GM12801 (cell line): Measurements from ENCODE around the gene KIAA0753.

Experiments used
- CTCF ChIP-seq: IDR thresholded peaks from one replicate; pipeline ENCODE4 v1.5.1; 2011; ENCODE audit warnings: control low read depth; ENCODE audit not compliant: insufficient read length; ENCODE audit errors: extremely low read depth

KIAA0753 gene

DNA sequence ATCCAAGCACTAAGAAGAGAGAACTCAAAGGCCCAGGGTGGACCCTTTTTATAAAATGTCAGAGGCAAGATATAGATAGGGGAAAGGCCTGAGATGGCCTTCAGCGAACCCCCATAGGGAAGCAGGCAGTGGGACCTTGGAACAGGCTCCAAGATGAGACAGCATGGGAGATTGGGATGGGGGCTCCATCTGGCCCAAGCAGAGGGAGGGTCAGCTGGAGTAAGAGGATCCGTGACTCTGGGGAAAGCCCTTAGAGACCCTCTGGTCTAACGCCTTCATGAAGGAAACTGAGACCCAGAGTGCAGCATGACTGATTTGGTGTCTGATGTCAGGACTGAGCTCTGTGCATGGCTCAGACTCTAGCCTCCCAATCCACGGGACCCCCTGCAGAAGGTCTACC, 41.8 kb upstream of the KIAA0753 start:
- no peak for TF ChIP-seq CTCF

GRCh38 chr17:6681671-6682070, 41.2 kb upstream of the KIAA0753 start:
- TF ChIP-seq CTCF = no peak

DNA sequence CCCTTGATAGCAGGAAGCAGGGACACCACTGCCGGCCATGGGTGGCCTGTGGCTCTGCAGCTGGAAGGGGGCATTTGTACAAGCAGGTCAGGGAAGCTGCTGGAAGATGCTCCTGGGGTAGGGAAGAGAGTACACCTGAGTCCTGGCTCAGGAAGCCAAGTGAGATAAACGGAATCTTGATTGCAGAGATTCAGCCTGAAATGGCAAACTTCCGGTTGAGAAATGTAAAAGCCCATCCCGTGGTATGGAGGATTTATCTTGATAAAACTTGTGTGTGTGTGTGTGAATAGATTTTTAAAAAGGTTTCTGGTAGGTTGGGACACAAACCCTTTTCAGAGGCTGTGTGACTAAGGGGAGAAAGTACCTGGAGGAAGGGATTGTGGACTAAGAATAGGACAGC, 40.7 kb upstream of the KIAA0753 start:
- no peak for TF ChIP-seq CTCF

DNA sequence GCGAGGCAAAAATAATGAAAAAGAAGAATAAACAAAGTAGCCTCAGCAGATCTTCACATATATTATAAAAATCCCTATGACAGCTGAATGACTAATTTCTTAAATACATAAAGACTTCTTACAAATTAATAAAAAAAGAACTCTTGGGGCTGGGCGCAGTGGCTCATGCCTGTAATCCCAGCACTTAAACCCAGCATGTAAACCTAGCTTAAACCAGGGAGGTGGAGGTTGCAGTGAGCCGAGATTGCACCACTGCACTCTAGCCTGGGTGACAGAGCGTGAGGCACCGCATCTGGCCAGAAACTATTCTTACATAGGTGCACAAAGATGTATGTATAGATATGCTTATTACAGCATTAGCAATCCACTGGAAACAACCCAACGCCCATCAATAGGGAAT, 38.7 kb upstream of the KIAA0753 start:
- TF ChIP-seq CTCF = no peak

DNA sequence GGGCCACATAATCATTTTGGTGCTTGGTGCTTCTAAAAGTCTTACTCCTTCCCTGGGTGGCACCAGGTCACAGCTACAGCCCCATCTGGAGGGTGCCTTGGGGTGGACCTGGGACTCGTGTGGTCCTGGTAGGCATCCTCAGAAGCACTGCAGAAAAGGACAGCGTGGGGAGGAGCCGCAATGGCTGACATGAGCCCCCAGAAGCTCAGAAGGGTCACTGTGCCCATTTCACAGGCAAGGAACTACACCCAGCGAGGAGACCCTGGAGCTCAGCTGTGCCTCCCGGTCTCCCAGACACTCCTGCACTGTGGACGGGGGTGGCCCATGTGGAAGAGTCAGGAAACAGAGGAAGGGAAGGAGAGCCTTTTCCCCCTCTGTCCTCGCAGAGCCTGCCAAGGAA, 37.4 kb upstream of the KIAA0753 start:
- TF ChIP-seq CTCF = no peak

GRCh38 chr17:6677158-6677831, 36.8 kb upstream of the KIAA0753 start:
- TF ChIP-seq CTCF = no peak

GRCh38 chr17:6676802-6677157, 36.3 kb upstream of the KIAA0753 start:
- TF ChIP-seq CTCF = no peak

- TF ChIP-seq CTCF = no peak
These were observed 34.8 kb upstream of the KIAA0753 start for GRCh38 chr17:6675201-6675825.
